A673 (cell line): ENCODE measurements around the gene STXBP5. TPM values are rescaled to one million over a fixed set of nuclear protein-coding genes. Genes with fewer than 3 reads are reported as not detected.

Experiments
- BruUV-seq: library from RNA; stranded (reverse); fragments of 400-500 nt; replicated peaks from 2 replicates; lab custom pipeline; 2021; lab: Mats Ljungman, UMichigan
- CTCF ChIA-PET: fragments of 300-600 bp; sonication (Branson Sonifier 250); formaldehyde crosslinking; loops from one replicate; lab custom pipeline; 2022; ENCODE audit warnings: antibody characterized with exemption; lab: Charles Lee
- POLR2A ChIA-PET: fragments of 300-600 bp; sonication (Branson Sonifier 250); formaldehyde crosslinking; loops from one replicate; lab custom pipeline; 2022; ENCODE audit warnings: antibody characterized with exemption; ENCODE audit not compliant: low non-redundant PET; lab: Charles Lee
- DNase-seq: peaks from one replicate; pipeline ENCODE4 v3.0.0-alpha.2; 2015; ENCODE audit warnings: low spot score
- H3K27ac ChIP-seq: fragments of 200-600 bp; sonication (generic); 2 replicates; pipeline ENCODE4 v1.5.1; 2016; ENCODE audit warnings: mixed run types, low read depth, mild to moderate bottlenecking, mixed read lengths, antibody characterized with exemption, low read length; ENCODE audit not compliant: poor library complexity, severe bottlenecking
- H3K27me3 ChIP-seq: fragments of 200-600 bp; sonication (generic); replicated peaks from 2 replicates; pipeline ENCODE4 v1.6.1; 2017; ENCODE audit warnings: mixed run types, low read depth, mild to moderate bottlenecking, mixed read lengths, antibody characterized with exemption, low read length; ENCODE audit not compliant: insufficient read depth, poor library complexity
- H3K36me3 ChIP-seq: fragments of 200-600 bp; sonication (generic); 2 replicates; pipeline ENCODE4 v1.6.1; 2016; ENCODE audit warnings: mixed run types, mild to moderate bottlenecking, mixed read lengths, antibody characterized with exemption, low read length; ENCODE audit not compliant: insufficient read depth, poor library complexity, severe bottlenecking
- H3K4me1 ChIP-seq: fragments of 200-600 bp; sonication (generic); 2 replicates; pipeline ENCODE4 v1.6.1; 2017; ENCODE audit warnings: mixed run types, mild to moderate bottlenecking, mixed read lengths, antibody characterized with exemption, low read length; ENCODE audit not compliant: insufficient read depth, poor library complexity, severe bottlenecking
- H3K4me3 ChIP-seq: fragments of 200-600 bp; sonication (generic); 2 replicates; pipeline ENCODE4 v1.5.1; 2016; ENCODE audit warnings: low read depth, mixed run types, mild to moderate bottlenecking, mixed read lengths, low read length; ENCODE audit not compliant: poor library complexity, severe bottlenecking
- H3K9me3 ChIP-seq: fragments of 200-600 bp; sonication (generic); 2 replicates; pipeline ENCODE4 v1.6.1; 2016; ENCODE audit warnings: mixed run types, low read depth, mild to moderate bottlenecking, mixed read lengths, antibody characterized with exemption, low read length; ENCODE audit not compliant: poor library complexity, severe bottlenecking
- CTCF ChIP-seq: fragments of 300-800, 200-600 bp; sonication (generic); conservative IDR thresholded peaks from 2 replicates; pipeline ENCODE4 v1.5.1; 2017; ENCODE audit warnings: low read depth, mild to moderate bottlenecking, antibody characterized with exemption, low read length, moderate library complexity, mixed read lengths
- EZH2 ChIP-seq: fragments of 200-600 bp; sonication (generic); IDR thresholded peaks from 2 replicates; pipeline ENCODE4 v1.6.1; 2017; ENCODE audit warnings: borderline replicate concordance, low read depth, mild to moderate bottlenecking, mixed read lengths, antibody characterized with exemption, low read length; ENCODE audit not compliant: poor library complexity, severe bottlenecking
- intact Hi-C: fragments of 100-400 bp; cut with micrococcal nuclease; formaldehyde crosslinking; loops from one replicate; pipeline ENCODE4 v1.10.0; 2022; ENCODE audit not compliant: unreplicated experiment
- total RNA-seq: library from RNA; stranded (reverse); gene quantifications from 2 replicates; pipeline ENCODE4 v1.2.3, GENCODE V29; 2021

The STXBP5 gene
- total RNA-seq, 1 experiment from 2014 or later, result 14.5 TPM

- BruUV-seq, result no TSS peak
- intact Hi-C loops, result loop anchor here (5.0 to 10.0 kb wide), 2 partner anchors 319 to 346 kb away; no protein-coding TSS in a partner anchor
- Histone ChIP-seq H3K27me3 (no peaks in the 10 kb centered on the region), H3K9me3 (no peaks in the 10 kb centered on the region), H3K4me3 (peak overlapping the region; percentile 90), H3K36me3 (no peaks in the 10 kb centered on the region), H3K27ac (peak overlapping the region; percentile 84), H3K4me1 (peaks cover 10% of the 10 kb centered on the region)
- peak; percentile 89 for DNase-seq
- ChIA-PET CTCF (no interaction called here), POLR2A (interaction anchor here (0.6 kb wide), 1 partner anchor 770 kb away, joined by 3 read pairs; no protein-coding TSS in a partner anchor)
- TF ChIP-seq CTCF (no peak), EZH2 (no peak)
These were observed 732 bp upstream of the STXBP5 start for GRCh38 chr6:147203311-147204059.

- CTCF ChIA-PET, result no interaction called here
- Histone ChIP-seq H3K9me3 (no peaks in the 10 kb centered on the region), H3K4me3 (peak overlapping the region; percentile 90), H3K4me1 (peaks cover 14% of the 10 kb centered on the region), H3K36me3 (no peaks in the 10 kb centered on the region), H3K27ac (no peak overlapping the region), H3K27me3 (no peaks in the 10 kb centered on the region)
- no peak for TF ChIP-seq CTCF
- TF ChIP-seq EZH2, result no peak
- TSS peak; percentile 40 for BruUV-seq
- no peak for DNase-seq
- intact Hi-C loops, result loop anchor here (5.0 to 10.0 kb wide), 2 partner anchors 320 to 348 kb away; no protein-coding TSS in a partner anchor
- POLR2A ChIA-PET, result interaction anchor here (0.6 kb wide), 1 partner anchor 9 kb away, joined by 6 read pairs; no protein-coding TSS in a partner anchor
These were observed 660 bp downstream of the STXBP5 start for GRCh38 chr6:147204843-147205311.

GRCh38 chr6:147205690-147206600 is 1.7 kb downstream of the STXBP5 start:
- POLR2A ChIA-PET, result no interaction called here
- BruUV-seq, result no TSS peak

More at GRCh38 chr6:147205690-147206600, 1.7 kb downstream of the STXBP5 start:
- no peaks in the 10 kb centered on the region for H3K27me3 ChIP-seq
- intact Hi-C loops, result loop anchor here (10.0 kb wide), 1 partner anchor 321 kb away; no protein-coding TSS in a partner anchor
- H3K36me3 ChIP-seq, result no peaks in the 10 kb centered on the region
- no peak overlapping the region for H3K27ac ChIP-seq
- TF ChIP-seq CTCF (no peak), EZH2 (no peak)
- CTCF ChIA-PET, result no interaction called here
- peaks cover 14% of the 10 kb centered on the region for H3K4me1 ChIP-seq
- no peak for DNase-seq
- no peaks in the 10 kb centered on the region for H3K9me3 ChIP-seq
- H3K4me3 ChIP-seq, result peak overlapping the region; percentile 90
